Activated CD4-positive, alpha-beta T cell treated with anti-CD3 and anti-CD28 coated beads, Interleukin-2, amount 50 U/mL, for 1 hour (primary cell): Measurements from ENCODE around the gene ANK3.
"Not testable (repeated sequence)": the region's sequence is repeated elsewhere in the genome, so short reads cannot be mapped to it uniquely, and the experiment has no call there.

ENCODE experiments used
- DNase-seq: peaks from one replicate; pipeline ENCODE4 v3.0.0-alpha.2; 2020

The ANK3 gene

GRCh38 chr10:60073397-60073780, 316.3 kb downstream of the ANK3 start:
- no peak for DNase-seq

- DNase-seq, result no peak
Observed at GRCh38 chr10:60069311-60069710, 320.4 kb downstream of the ANK3 start.

- no peak for DNase-seq
Observed at GRCh38 chr10:60050366-60050765, 339.3 kb downstream of the ANK3 start.

- DNase-seq, result no peak
Observed at GRCh38 chr10:60048091-60048501, 341.6 kb downstream of the ANK3 start.

- DNase-seq, result no peak
Observed at GRCh38 chr10:60045571-60045970, 344.1 kb downstream of the ANK3 start.

GRCh38 chr10:60044971-60045370, 344.7 kb downstream of the ANK3 start:
- no peak for DNase-seq

- no peak for DNase-seq
Observed at GRCh38 chr10:60044242-60044641, 345.4 kb downstream of the ANK3 start.

GRCh38 chr10:60043561-60044241, 346.0 kb downstream of the ANK3 start:
- DNase-seq, result no peak

- DNase-seq, result no peak
Observed at GRCh38 chr10:60042914-60043313, 346.8 kb downstream of the ANK3 start.

GRCh38 chr10:60042262-60042661, 347.4 kb downstream of the ANK3 start:
- no peak for DNase-seq

- DNase-seq, result no peak
Observed at GRCh38 chr10:60041489-60042133, 348.1 kb downstream of the ANK3 start.

GRCh38 chr10:60040014-60040662, 349.5 kb downstream of the ANK3 start:
- no peak for DNase-seq

GRCh38 chr10:60035984-60036383, 353.7 kb downstream of the ANK3 start:
- DNase-seq, result no peak

- not testable (repeated sequence) for DNase-seq
Observed at GRCh38 chr10:60035375-60035774, 354.3 kb downstream of the ANK3 start.

GRCh38 chr10:60032723-60033122, 357.0 kb downstream of the ANK3 start:
- DNase-seq, result peak; percentile 14

GRCh38 chr10:60031664-60032063, 358.0 kb downstream of the ANK3 start:
- DNase-seq, result no peak

- no peak for DNase-seq
Observed at GRCh38 chr10:60031183-60031582, 358.5 kb downstream of the ANK3 start.

- no peak for DNase-seq
Observed at GRCh38 chr10:60029475-60029874, 360.2 kb downstream of the ANK3 start.

GRCh38 chr10:60028081-60028480, 361.6 kb downstream of the ANK3 start:
- DNase-seq, result no peak

GRCh38 chr10:60025279-60025678, 364.4 kb downstream of the ANK3 start:
- DNase-seq, result no peak

GRCh38 chr10:60024506-60024905, 365.2 kb downstream of the ANK3 start:
- no peak for DNase-seq

GRCh38 chr10:60023155-60023877, 366.4 kb downstream of the ANK3 start:
- DNase-seq, result no peak

GRCh38 chr10:60021361-60021760, 368.3 kb downstream of the ANK3 start:
- DNase-seq, result no peak

GRCh38 chr10:60016794-60017193, 372.9 kb downstream of the ANK3 start:
- no peak for DNase-seq
